Caco-2 (cell line): ENCODE results near the gene SVOPL. TPM values are rescaled to one million over a fixed set of nuclear protein-coding genes. Genes with fewer than 3 reads are reported as not detected.

ENCODE experiments used
- BruUV-seq: library from RNA; stranded (reverse); fragments of 400-500 nt; replicated peaks from 2 replicates; lab custom pipeline; 2021; lab: Mats Ljungman, UMichigan
- CTCF ChIA-PET: fragments of 300-600 bp; sonication (Branson Sonifier 250); formaldehyde crosslinking; loops from one replicate; lab custom pipeline; 2022; ENCODE audit warnings: antibody characterized with exemption; lab: Charles Lee
- POLR2A ChIA-PET: fragments of 300-600 bp; sonication (Branson Sonifier 250); formaldehyde crosslinking; loops from one replicate; lab custom pipeline; 2022; ENCODE audit warnings: antibody characterized with exemption; lab: Charles Lee
- DNase-seq, 2 experiments: peaks; one replicate each; pipeline versions ENCODE4 v3.0.0 to v3.0.0-alpha.2; 2020 to 2022
- H3K27me3 ChIP-seq: replicated peaks from 2 replicates; pipeline ENCODE4 v1.6.0; 2011; ENCODE audit warnings: low read length; ENCODE audit not compliant: control insufficient read depth, insufficient read depth
- H3K36me3 ChIP-seq: 2 replicates; pipeline ENCODE4 v1.5.1; 2011; ENCODE audit warnings: low read length; ENCODE audit not compliant: control insufficient read depth, insufficient read depth
- H3K4me1 ChIP-seq: fragments of 250-450 bp; sonication (Bioruptor Pico); 2 replicates; pipeline ENCODE4 v1.5.1; 2020; ENCODE audit warnings: mild to moderate bottlenecking
- H3K4me3 ChIP-seq: 2 replicates; pipeline ENCODE4 v1.5.1; 2011; ENCODE audit warnings: low read depth, mild to moderate bottlenecking, control low read depth, low read length
- H3K9me3 ChIP-seq: fragments of 250-450 bp; sonication (Bioruptor Pico); 2 replicates; pipeline ENCODE4 v1.5.1; 2020; ENCODE audit warnings: mild to moderate bottlenecking, moderate library complexity
- H3K27ac Mint-ChIP-seq: one replicate; pipeline ENCODE4 v1.8.0; 2022; ENCODE audit warnings: mixed read lengths; ENCODE audit not compliant: unreplicated experiment
- H3K27me3 Mint-ChIP-seq: one replicate; pipeline ENCODE4 v1.8.0; 2022; ENCODE audit warnings: mixed read lengths; ENCODE audit not compliant: insufficient read depth, unreplicated experiment
- H3K36me3 Mint-ChIP-seq: one replicate; pipeline ENCODE4 v1.8.0; 2022; ENCODE audit warnings: mild to moderate bottlenecking, mixed read lengths; ENCODE audit not compliant: insufficient read depth, unreplicated experiment
- H3K4me1 Mint-ChIP-seq: one replicate; pipeline ENCODE4 v1.8.0; 2022; ENCODE audit warnings: low read depth, mixed read lengths; ENCODE audit not compliant: unreplicated experiment
- H3K4me3 Mint-ChIP-seq: one replicate; pipeline ENCODE4 v1.8.0; 2022; ENCODE audit warnings: mild to moderate bottlenecking, moderate library complexity, mixed read lengths; ENCODE audit not compliant: unreplicated experiment
- H3K9me3 Mint-ChIP-seq: one replicate; pipeline ENCODE4 v1.8.0; 2022; ENCODE audit warnings: mixed read lengths; ENCODE audit not compliant: unreplicated experiment
- CTCF ChIP-seq, 2 experiments: fragments of 200-600 bp in 1 of 2; IDR thresholded peaks; 1 replicate in 1 of 2; 2 replicates in 1 of 2; pipeline versions ENCODE4 v1.5.1 to v1.8.0; 2011 to 2022; ENCODE audit warnings: antibody characterized with exemption in 1 of 2, control low read depth in 1 of 2, inconsistent platforms in 1 of 2, low read depth in 1 of 2, low read length in 1 of 2, mild to moderate bottlenecking in 1 of 2, moderate library complexity in 1 of 2; ENCODE audit not compliant: insufficient read depth in 1 of 2, severe bottlenecking in 1 of 2, unreplicated experiment in 1 of 2
- intact Hi-C: fragments of 100-400 bp; cut with micrococcal nuclease; formaldehyde crosslinking; loops from one replicate; pipeline ENCODE4 v1.10.0; 2022; ENCODE audit not compliant: unreplicated experiment
- total RNA-seq: library from RNA; stranded (reverse); gene quantifications from 2 replicates; pipeline ENCODE4 v1.2.3, GENCODE V29; 2022

Gene SVOPL
- total RNA-seq, 1 experiment from 2014 or later: 0.27 TPM

- TF ChIP-seq CTCF (IDR thresholded peaks at IDR 0.05; ENCODE audit: insufficient read depth in 1 of 2, low read depth in 1 of 2, low read length in 1 of 2, severe bottlenecking in 1 of 2, unreplicated experiment in 1 of 2): no peak
- no peak overlapping the region for H3K27ac Mint-ChIP-seq
- no peaks in the 10 kb centered on the region for H3K27me3 ChIP-seq
- peaks cover 14% of the 10 kb centered on the region for H3K4me1 Mint-ChIP-seq
- no peaks in the 10 kb centered on the region for H3K36me3 Mint-ChIP-seq
- no peak overlapping the region for H3K4me3 Mint-ChIP-seq
- intact Hi-C loops: no loop called here
- peaks cover 3% of the 10 kb centered on the region; the same call in 1 of the 2 replicates for H3K9me3 ChIP-seq
- no peaks in the 10 kb centered on the region for H3K36me3 ChIP-seq
- ChIA-PET CTCF (no interaction called here), POLR2A (no interaction called here)
- BruUV-seq: no TSS peak
- peaks cover 6% of the 10 kb centered on the region for H3K9me3 Mint-ChIP-seq
- H3K4me1 ChIP-seq: peaks cover 15% of the 10 kb centered on the region; the same call in 1 of the 2 replicates
- H3K4me3 ChIP-seq: no peak overlapping the region
- no peak for DNase-seq
- H3K27me3 Mint-ChIP-seq: no peaks in the 10 kb centered on the region
These were observed 87.5 kb downstream of the SVOPL start for GRCh38 chr7:138613630-138614029.

GRCh38 chr7:138610671-138611170 is 90.4 kb downstream of the SVOPL start:
- no peak for TF ChIP-seq CTCF (IDR thresholded peaks at IDR 0.05; ENCODE audit: insufficient read depth in 1 of 2, low read depth in 1 of 2, low read length in 1 of 2, severe bottlenecking in 1 of 2, unreplicated experiment in 1 of 2)
- no peak overlapping the region for H3K4me3 ChIP-seq
- H3K36me3 ChIP-seq: no peaks in the 10 kb centered on the region
- ChIA-PET POLR2A (no interaction called here), CTCF (no interaction called here)
- peaks cover 17% of the 10 kb centered on the region for H3K4me1 Mint-ChIP-seq
- no peaks in the 10 kb centered on the region for H3K36me3 Mint-ChIP-seq
- no peaks in the 10 kb centered on the region for H3K27me3 Mint-ChIP-seq
- BruUV-seq: no TSS peak
- H3K9me3 ChIP-seq: peaks cover 14% of the 10 kb centered on the region; the same call in 1 of the 2 replicates
- peak overlapping the region; percentile 72 for H3K27ac Mint-ChIP-seq
- intact Hi-C loops: no loop called here
- DNase-seq: peak; percentile 43 to 60
- no peak overlapping the region for H3K4me3 Mint-ChIP-seq
- peaks cover 22% of the 10 kb centered on the region for H3K9me3 Mint-ChIP-seq
- H3K4me1 ChIP-seq: peaks cover 13% of the 10 kb centered on the region; the same call in 1 of the 2 replicates
- H3K27me3 ChIP-seq: no peaks in the 10 kb centered on the region

GRCh38 chr7:138608275-138608674 is 92.9 kb downstream of the SVOPL start:
- Mint-ChIP-seq H3K4me1 (peaks cover 22% of the 10 kb centered on the region), H3K36me3 (no peaks in the 10 kb centered on the region), H3K27me3 (no peaks in the 10 kb centered on the region), H3K27ac (no peak overlapping the region), H3K9me3 (peaks cover 24% of the 10 kb centered on the region), H3K4me3 (no peak overlapping the region)
- intact Hi-C loops: no loop called here
- 0 out of 2 replicates have a peak, but pooled peaks cover 11% of the 10 kb centered on the region for H3K9me3 ChIP-seq
- BruUV-seq: no TSS peak
- H3K4me3 ChIP-seq: no peak overlapping the region
- no peaks in the 10 kb centered on the region for H3K27me3 ChIP-seq
- no peak for TF ChIP-seq CTCF (IDR thresholded peaks at IDR 0.05; ENCODE audit: insufficient read depth in 1 of 2, low read depth in 1 of 2, low read length in 1 of 2, severe bottlenecking in 1 of 2, unreplicated experiment in 1 of 2)
- H3K4me1 ChIP-seq: peaks cover 13% of the 10 kb centered on the region; the same call in 1 of the 2 replicates
- ChIA-PET CTCF (no interaction called here), POLR2A (no interaction called here)
- no peaks in the 10 kb centered on the region for H3K36me3 ChIP-seq
- DNase-seq: no peak
